ENCODE data around the gene FBRS. TPM values are rescaled to one million over a fixed set of nuclear protein-coding genes. Genes with fewer than 3 reads are reported as not detected.

FBRS gene
- total and polyA plus RNA-seq, 2 of the 13 experiments (the other 11 are each of a cell fraction or from before 2014, with no cell fraction given) = 13.7 to 16.2 TPM

GRCh38 chr16:30628628-30629540 lies 29.3 kb upstream of the FBRS start (continued):
- peak; percentile 95 for TF ChIP-seq ZSCAN22 (CRISPR knock-in tag; IDR thresholded peaks at IDR 0.05)
- TF ChIP-seq ONECUT2 (CRISPR knock-in tag; IDR thresholded peaks at IDR 0.05) = no peak
- TF ChIP-seq, protein P1, sequence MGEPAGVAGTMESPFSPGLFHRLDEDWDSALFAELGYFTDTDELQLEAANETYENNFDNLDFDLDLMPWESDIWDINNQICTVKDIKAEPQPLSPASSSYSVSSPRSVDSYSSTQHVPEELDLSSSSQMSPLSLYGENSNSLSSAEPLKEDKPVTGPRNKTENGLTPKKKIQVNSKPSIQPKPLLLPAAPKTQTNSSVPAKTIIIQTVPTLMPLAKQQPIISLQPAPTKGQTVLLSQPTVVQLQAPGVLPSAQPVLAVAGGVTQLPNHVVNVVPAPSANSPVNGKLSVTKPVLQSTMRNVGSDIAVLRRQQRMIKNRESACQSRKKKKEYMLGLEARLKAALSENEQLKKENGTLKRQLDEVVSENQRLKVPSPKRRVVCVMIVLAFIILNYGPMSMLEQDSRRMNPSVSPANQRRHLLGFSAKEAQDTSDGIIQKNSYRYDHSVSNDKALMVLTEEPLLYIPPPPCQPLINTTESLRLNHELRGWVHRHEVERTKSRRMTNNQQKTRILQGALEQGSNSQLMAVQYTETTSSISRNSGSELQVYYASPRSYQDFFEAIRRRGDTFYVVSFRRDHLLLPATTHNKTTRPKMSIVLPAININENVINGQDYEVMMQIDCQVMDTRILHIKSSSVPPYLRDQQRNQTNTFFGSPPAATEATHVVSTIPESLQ (CRISPR knock-in tag; conservative IDR thresholded peaks at IDR 0.05) = no peak
- no peak for TF ChIP-seq ZNF615 (CRISPR knock-in tag; IDR thresholded peaks at IDR 0.05; ENCODE audit: borderline replicate concordance)
- no peak for TF ChIP-seq USF2 (IDR thresholded peaks at IDR 0.05; ENCODE audit: low read depth, low read length)
- TF ChIP-seq USF2 (CRISPR knock-in tag; IDR thresholded peaks at IDR 0.05; ENCODE audit: borderline replicate concordance) = no peak
- no peak for TF ChIP-seq TIGD3 (CRISPR knock-in tag; IDR thresholded peaks at IDR 0.05; ENCODE audit: borderline replicate concordance)
- TF ChIP-seq RFXANK (CRISPR knock-in tag; IDR thresholded peaks at IDR 0.05) = 0 out of 2 replicates have a peak, but pooled peaks have one; percentile 39
- no peak for TF ChIP-seq ZNF597 (CRISPR knock-in tag; IDR thresholded peaks at IDR 0.05)
- TF ChIP-seq ZNF17 (CRISPR knock-in tag; IDR thresholded peaks at IDR 0.05) = no peak
- TF ChIP-seq CEBPG (CRISPR knock-in tag; IDR thresholded peaks at IDR 0.05) = no peak
- peak; percentile 41; the same call in 1 of the 2 replicates for TF ChIP-seq ZMYM3 (CRISPR knock-in tag; IDR thresholded peaks at IDR 0.05)
- no peak for TF ChIP-seq ZNF350 (CRISPR knock-in tag; IDR thresholded peaks at IDR 0.05; ENCODE audit: borderline replicate concordance, low read depth)
- TF ChIP-seq ZNF703 (CRISPR knock-in tag; IDR thresholded peaks at IDR 0.05; ENCODE audit: borderline replicate concordance) = no peak
- no peak for TF ChIP-seq MEIS1 (CRISPR knock-in tag; IDR thresholded peaks at IDR 0.05; ENCODE audit: borderline replicate concordance)
- peak; percentile 57; the same call in 1 of the 2 replicates for TF ChIP-seq SALL1 (CRISPR knock-in tag; IDR thresholded peaks at IDR 0.05)
- no peak for TF ChIP-seq ZFAT (CRISPR knock-in tag; conservative IDR thresholded peaks at IDR 0.05)
- TF ChIP-seq ZSCAN9 (CRISPR knock-in tag; IDR thresholded peaks at IDR 0.05; ENCODE audit: borderline replicate concordance) = no peak
- TF ChIP-seq, protein P2, sequence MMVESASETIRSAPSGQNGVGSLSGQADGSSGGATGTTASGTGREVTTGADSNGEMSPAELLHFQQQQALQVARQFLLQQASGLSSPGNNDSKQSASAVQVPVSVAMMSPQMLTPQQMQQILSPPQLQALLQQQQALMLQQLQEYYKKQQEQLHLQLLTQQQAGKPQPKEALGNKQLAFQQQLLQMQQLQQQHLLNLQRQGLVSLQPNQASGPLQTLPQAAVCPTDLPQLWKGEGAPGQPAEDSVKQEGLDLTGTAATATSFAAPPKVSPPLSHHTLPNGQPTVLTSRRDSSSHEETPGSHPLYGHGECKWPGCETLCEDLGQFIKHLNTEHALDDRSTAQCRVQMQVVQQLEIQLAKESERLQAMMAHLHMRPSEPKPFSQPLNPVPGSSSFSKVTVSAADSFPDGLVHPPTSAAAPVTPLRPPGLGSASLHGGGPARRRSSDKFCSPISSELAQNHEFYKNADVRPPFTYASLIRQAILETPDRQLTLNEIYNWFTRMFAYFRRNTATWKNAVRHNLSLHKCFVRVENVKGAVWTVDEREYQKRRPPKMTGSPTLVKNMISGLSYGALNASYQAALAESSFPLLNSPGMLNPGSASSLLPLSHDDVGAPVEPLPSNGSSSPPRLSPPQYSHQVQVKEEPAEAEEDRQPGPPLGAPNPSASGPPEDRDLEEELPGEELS (CRISPR knock-in tag; IDR thresholded peaks at IDR 0.05) = no peak
